Inferior parietal cortex (tissue), 1 donor: ENCODE results near the gene ALDH1A3.

ENCODE experiments used
- DNase-seq: peaks from one replicate; pipeline ENCODE4 v3.0.0-alpha.2; 2016; ENCODE audit errors: extremely low spot score

Gene ALDH1A3

GRCh38 chr15:100901702-100902435 lies 22.2 kb downstream of the ALDH1A3 start:
- no peak for DNase-seq

DNA sequence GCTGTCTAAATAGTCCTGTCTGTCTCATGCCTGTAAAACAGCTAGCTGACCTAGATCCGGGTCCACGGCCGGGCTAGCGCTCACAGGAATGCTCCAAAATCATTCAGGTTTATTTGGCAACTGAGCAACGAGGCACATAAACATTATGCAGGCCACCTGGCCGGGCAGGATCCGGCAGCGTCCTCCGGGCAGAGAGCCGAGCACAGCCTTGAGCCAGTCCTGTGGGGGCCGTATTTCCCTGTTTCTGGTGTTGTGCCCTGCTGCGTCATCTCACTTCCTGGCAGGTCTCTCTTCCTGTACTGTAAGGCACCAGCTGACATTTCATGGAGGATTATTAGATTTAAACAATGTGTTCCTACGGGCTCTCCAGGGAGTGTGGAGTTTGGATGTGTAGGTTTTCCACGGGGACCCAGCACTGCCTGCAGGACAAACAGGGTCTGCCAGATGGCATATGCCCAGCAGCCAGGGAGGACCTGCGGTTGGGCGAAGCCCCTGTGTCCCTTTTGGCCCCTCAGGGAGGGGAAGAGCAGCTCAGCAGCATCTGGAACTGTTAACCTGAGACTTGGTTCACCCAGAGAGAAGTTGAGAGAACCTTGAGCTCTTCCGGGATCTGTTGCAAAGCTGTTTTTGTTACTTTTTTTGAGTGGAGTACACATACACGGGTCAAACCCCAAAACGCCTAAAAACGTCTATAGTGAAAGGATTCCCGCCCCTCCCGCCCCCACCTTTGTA lies 23.0 kb downstream of the ALDH1A3 start:
- peak; percentile 7 for DNase-seq

- DNase-seq, result no peak
These were observed 23.5 kb downstream of the ALDH1A3 start for GRCh38 chr15:100903168-100903554.

GRCh38 chr15:100905850-100906249 lies 26.2 kb downstream of the ALDH1A3 start:
- no peak for DNase-seq

- DNase-seq, result no peak
These were observed 28.8 kb downstream of the ALDH1A3 start for GRCh38 chr15:100908466-100908865.

DNA sequence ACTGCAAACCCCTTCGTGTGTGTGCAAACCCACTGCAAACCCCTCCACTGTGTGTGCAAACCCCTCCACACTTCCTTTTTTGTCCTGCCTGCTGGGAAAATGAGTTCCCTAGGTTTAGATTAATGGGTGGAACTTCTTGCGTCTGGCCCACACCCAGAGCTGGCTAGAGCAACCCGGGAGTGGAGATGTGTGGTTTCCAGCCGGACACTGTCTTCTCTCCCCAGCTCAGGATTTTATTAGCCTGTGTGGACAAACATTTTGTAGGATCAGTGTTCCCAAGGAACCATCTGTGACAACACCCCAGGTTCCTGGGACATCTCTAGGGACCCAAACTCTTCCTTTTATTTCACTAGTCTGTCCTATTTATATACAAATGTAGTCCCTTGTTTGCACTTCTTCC lies 29.9 kb downstream of the ALDH1A3 start:
- no peak for DNase-seq

DNA sequence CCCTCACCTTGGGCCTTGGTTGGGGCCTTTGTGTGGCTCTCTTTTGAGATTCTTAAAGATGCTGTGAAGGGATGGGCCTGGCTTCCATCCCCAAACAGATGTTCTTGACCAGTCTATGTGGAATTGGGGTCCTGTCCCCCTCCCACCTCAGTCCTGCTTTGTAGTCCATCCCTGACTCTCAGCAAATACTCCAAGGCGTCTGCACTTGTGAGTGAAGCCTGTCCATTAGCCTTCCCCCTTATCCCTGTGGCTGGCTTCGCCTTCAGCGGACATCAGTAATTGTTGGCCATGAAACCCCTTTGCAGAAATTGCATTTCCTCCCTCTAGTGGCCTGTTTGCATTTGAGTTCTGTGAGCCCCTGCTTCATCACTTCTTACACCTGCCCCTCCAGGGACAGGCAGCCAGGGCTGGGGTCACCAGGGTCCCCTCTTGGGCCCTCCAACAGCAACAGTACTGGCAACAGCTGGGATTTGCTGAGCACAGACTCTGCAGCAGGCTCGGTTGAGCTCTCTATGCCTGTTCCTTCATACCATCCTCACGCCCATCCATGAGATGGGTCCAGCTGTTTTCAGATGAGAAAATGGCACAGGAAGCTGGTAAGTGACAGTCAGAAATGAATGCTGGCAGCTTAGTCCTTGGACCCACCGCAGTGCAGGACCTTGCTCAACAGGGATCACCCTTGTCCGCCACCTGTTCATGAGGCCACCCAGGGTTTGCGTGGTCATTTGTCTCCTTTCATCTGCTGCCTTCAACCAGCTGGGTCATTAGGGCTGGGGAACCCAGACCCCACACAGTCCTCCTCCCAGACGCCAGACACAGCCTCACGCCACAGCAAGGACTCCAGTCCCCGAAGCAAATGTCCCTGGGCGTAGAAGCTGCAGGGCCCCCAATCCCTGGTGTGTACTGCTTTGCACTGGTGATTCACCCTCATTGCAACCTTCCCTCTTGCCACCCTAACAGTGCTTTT lies 30.6 kb downstream of the ALDH1A3 start:
- no peak for DNase-seq

DNA sequence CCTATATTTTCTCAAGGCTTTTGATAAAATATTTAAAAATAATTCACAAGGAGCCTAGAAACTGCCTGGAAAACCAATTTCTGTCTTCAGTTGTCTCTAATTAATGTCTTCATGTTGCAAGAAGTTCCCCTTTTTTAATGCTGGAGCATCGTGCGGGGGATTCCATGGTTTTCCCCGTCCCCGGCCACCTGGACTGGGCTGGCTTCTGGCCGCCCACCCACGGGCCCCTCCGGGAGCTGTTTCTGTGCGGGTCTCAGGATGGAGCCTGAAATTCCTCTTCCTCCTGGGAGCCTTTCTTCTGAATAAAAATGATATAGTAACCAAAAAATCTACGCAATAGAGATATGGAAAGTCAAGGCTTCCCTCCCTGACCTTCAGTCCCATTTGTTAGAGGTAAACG lies 31.5 kb downstream of the ALDH1A3 start:
- no peak for DNase-seq

DNA sequence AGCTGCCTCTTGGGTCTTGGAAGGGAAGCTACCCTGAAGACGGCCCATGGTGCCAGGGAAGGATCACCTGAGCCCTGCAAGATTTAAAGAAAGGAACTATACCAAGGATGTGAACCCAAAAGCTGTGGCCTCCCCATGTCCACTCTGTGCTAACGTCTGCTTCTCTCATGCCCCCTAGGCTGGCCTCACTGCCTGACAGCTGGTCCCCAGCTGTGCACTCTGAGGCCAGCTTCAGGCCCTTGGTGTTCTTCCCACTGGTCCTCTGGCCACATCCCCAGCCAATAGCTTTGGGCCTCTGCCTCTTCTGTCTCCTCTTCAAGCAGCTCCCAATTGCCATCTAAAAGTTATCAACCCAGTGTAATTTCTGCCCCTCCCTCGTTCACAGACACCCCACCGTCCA lies 34.3 kb downstream of the ALDH1A3 start:
- DNase-seq, result no peak

DNA sequence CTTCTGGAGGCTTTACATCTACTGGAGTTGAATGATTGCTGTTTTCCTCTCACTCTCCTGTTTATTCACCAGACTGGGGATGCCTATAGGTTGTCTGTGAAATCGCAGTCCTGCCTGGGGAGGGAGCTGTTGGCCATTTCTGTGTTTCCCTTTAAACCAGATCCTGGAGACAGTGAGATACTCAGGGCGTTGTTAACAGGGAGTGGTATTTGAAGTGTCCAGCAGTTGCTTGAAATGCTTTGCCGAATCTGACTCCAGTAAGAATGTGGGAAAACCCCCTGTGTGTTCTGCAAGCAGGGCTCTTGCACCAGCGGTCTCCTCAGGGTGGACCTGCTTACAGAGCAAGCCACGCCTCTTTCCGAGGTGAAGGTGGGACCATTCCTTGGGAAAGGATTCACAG lies 35.2 kb downstream of the ALDH1A3 start:
- DNase-seq, result no peak

DNA sequence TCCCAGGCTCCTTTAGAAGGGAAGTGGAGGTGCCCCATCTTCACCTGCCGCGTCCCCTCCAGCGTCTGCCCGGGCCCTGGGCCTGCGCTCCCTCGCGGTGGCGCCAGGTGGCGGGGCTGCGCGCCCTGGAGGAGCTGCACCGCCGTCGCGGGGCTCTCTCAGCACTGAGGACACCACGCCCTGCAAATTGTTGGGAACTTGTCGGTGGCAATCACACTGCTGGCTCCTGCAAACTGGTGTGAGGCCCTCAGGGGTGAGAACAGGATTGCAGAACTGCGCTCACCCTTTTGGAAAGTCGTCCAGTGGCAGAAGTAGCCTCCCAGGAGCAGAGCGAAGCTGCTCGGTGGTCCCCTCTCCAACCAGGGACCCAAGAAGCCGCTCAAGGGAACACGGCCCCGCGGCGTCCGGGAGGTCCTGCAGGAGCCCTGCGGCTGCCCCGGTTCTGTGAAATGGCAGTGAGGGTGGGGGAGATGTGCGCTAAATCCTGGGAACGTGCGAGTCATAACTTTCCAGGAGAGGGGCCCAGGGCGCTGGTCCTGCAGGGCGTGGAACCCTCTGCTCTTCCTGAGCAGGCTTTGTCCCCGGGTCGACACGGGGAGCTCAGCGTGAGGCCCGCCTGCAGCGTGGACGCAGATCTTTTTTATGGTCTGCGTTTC lies 38.5 kb downstream of the ALDH1A3 start:
- peak; percentile 43 for DNase-seq

- DNase-seq, result no peak
These were observed 39.3 kb downstream of the ALDH1A3 start, which contains the start of gene LRRK1 for GRCh38 chr15:100918690-100919480. Gene LRRK1, plus strand, starts transcription at chr15:100919357. Its CDS starts 5,276 bp downstream, at chr15:100924633.

- no peak for DNase-seq
These were observed 40.1 kb downstream of the ALDH1A3 start for GRCh38 chr15:100919481-100920405.

DNA sequence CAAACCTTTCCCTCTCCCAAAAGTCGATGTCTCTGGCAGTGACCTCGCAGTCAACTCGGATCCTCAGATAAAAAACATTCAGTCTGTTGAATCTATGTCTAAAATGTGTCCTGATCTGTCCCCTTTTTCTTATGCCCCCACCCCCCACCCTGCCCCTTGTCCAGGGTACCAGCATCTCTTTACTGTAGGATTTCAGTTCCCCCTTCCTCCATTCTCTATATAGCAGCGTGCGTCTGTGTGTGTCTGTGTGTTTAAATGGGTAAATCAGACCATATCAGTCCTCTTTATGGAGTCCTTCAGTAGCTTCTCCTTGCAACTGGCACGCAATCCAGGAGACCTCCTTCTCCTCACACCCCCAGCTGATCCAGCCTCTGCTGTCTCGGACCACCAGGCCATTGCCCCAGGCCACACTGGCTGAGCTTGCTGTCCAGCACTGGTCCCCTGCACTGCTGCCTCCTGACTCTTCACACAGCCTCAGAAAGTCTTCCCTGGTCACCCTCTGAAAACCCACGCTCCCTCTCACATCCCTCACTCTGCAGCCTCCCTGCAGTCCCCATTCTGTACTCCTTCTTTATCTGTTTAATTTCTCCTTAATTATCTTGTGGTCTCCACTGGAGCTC lies 41.0 kb downstream of the ALDH1A3 start:
- no peak for DNase-seq

DNA sequence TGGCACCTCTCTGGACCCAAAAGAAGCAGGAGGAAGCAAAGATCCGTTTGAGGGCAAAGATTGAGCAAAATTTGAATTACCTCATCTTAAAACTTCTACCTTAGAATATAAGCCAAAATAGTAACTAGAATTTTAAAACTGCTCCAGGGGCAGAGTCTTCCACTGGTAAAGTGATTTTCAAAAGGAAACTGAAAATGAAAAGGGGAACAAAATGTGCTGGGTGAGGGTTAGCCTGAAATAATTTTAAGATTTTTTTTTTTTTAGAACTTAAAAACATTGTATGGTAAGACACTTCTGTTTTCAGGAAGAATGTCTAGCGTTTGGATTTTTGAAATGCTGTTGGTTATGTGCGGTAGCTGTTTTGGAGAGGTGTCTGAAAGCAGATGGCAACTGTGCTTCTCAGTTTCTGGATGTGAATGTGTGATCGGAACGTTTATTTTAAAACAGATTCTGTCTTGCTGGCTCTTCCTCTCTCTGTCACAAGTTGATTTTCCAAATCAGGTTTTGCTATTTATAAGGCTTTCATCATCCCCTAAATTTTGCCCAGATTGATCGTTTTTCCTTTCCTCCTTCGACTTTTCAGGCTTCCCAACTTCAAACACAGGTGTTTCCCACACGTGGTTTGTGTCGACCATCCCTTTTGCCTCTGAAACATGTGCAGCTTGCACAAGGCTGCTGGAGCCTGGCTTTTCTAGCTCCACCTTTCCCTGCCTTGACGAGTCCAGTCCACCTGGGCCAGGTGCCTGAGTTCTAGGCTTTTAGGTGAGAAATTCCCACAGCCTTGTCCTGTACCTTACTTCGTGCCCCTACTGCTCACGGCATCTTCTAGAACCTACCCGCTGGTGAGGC lies 42.8 kb downstream of the ALDH1A3 start:
- DNase-seq, result peak; percentile 65

DNA sequence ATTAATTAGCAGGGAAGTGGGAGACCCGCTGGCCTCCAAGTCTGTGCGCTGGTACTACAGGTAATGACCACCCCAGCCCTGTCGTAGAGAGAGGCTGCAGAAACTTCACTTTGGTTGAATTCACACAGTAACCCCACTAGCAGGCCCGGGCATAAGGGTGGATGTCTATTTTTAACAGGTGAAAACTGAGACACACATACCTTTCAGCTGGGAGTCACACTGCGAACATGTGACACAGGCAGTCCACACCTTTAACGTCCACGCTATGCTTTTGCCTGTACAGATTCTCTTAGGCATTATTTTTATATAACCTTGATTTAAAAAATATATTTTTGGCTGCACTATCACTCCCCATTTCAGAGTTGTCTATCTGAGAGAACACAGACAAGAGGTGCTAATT lies 43.4 kb downstream of the ALDH1A3 start:
- no peak for DNase-seq

DNA sequence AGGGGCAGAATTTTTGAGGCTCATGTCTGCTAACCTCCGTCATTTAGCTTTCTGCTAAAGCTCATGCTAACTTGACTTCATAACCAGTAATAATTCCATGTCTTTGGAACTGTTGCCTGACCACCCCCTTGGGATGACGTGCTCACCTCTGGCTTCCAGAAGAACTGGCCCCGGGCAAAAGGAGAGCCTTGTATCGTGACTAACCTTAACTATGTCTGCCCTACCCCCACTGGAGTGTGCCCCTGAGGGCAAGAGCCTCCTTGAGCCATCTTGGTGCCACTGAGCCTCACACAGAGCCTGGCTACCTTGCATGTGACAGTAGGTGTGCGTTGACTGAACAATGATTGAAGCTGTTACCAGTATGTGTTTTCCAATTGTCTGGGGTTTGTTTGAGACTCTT lies 44.3 kb downstream of the ALDH1A3 start:
- no peak for DNase-seq

GRCh38 chr15:100924436-100924835 lies 44.8 kb downstream of the ALDH1A3 start:
- DNase-seq, result no peak
